Esophagus muscularis mucosa (tissue), 3 donors: ENCODE measurements around the gene ZNF467.

ENCODE experiments used
- POLR2A ChIP-seq: fragments of 450-650 bp; IDR thresholded peaks from one replicate; pipeline ENCODE4 v1.6.1; 2017; ENCODE audit warnings: antibody characterized with exemption, moderate library complexity, mild to moderate bottlenecking, low read depth
- POLR2AphosphoS5 ChIP-seq, 2 donors: sonication (generic); formaldehyde crosslinking; IDR thresholded peaks; one replicate each; pipeline ENCODE4 v1.6.1; 2017; ENCODE audit warnings: antibody characterized with exemption in 2 of 2
- TF ChIP-seq, protein P1 (sequence below), 3 experiments: fragments of 200-600 bp in 2 of 3; fragments of 450-650 bp in 1 of 3; sonication (generic) in 2 of 3; IDR thresholded peaks; one replicate each; pipeline ENCODE4 v1.5.1; 2017 to 2019; ENCODE audit warnings: antibody characterized with exemption in 3 of 3, mild to moderate bottlenecking in 2 of 3, moderate library complexity in 1 of 3

DNA sequence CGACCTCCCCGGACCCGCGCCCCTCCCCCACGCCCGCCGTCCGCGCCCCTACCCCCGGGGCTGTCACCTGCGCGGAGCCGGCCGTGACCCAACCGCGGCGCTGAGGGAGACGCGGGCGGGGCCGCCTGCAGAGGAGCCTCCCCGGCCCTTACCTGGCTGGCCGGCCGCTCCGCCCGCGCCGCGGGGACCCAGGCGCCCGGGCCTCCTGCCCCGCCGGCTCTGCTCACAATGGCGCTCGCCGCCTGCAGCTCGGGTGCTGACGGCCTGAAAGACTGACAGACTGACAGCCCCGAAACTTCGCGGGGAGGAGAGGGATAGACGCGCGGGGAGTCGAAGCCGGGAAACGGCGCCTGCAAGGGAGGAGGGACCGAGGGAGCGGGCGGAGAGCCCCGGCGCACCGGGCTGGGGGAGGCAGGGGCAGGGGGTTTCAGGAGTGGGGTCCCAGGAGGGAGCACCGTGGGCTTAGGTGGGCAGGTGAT, 393 bp downstream of the ZNF467 start:
- TF ChIP-seq, protein P1, sequence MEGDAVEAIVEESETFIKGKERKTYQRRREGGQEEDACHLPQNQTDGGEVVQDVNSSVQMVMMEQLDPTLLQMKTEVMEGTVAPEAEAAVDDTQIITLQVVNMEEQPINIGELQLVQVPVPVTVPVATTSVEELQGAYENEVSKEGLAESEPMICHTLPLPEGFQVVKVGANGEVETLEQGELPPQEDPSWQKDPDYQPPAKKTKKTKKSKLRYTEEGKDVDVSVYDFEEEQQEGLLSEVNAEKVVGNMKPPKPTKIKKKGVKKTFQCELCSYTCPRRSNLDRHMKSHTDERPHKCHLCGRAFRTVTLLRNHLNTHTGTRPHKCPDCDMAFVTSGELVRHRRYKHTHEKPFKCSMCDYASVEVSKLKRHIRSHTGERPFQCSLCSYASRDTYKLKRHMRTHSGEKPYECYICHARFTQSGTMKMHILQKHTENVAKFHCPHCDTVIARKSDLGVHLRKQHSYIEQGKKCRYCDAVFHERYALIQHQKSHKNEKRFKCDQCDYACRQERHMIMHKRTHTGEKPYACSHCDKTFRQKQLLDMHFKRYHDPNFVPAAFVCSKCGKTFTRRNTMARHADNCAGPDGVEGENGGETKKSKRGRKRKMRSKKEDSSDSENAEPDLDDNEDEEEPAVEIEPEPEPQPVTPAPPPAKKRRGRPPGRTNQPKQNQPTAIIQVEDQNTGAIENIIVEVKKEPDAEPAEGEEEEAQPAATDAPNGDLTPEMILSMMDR (IDR thresholded peaks at IDR 0.05): no peak
- TF ChIP-seq POLR2A (no peak), POLR2AphosphoS5 (IDR thresholded peaks at IDR 0.05) (no peak)
